Osteoblast (primary cell): ENCODE results near the gene REM2. TPM values are rescaled to one million over a fixed set of nuclear protein-coding genes. Genes with fewer than 3 reads are reported as not detected.
"Not testable (repeated sequence)": the region's sequence is repeated elsewhere in the genome, so short reads cannot be mapped to it uniquely, and the experiment has no call there.

Source experiments
- DNase-seq: peaks from one replicate; pipeline ENCODE4 v3.0.0; 2011; ENCODE audit warnings: low spot score, mixed read lengths; ENCODE audit not compliant: insufficient read length; ENCODE audit errors: missing footprints
- H2AFZ ChIP-seq: 2 replicates; pipeline ENCODE4 v1.6.0; 2011; ENCODE audit warnings: mild to moderate bottlenecking, low read length
- H3K27ac ChIP-seq: 2 replicates; pipeline ENCODE4 v1.5.1; 2011; ENCODE audit warnings: mild to moderate bottlenecking, low read depth, low read length, moderate library complexity
- H3K27me3 ChIP-seq: 2 replicates; pipeline ENCODE4 v1.6.0; 2012; ENCODE audit warnings: mild to moderate bottlenecking, control low read depth, inconsistent platforms, low read length, moderate library complexity; ENCODE audit not compliant: insufficient read depth
- H3K36me3 ChIP-seq: 2 replicates; pipeline ENCODE4 v1.5.1; 2011; ENCODE audit warnings: mild to moderate bottlenecking, low read length, control low read depth, moderate library complexity; ENCODE audit not compliant: insufficient read depth
- H3K4me1 ChIP-seq: 2 replicates; pipeline ENCODE4 v1.5.1; 2011; ENCODE audit warnings: mild to moderate bottlenecking, low read length, control low read depth, moderate library complexity; ENCODE audit not compliant: insufficient read depth
- H3K4me2 ChIP-seq: 2 replicates; pipeline ENCODE4 v1.6.0; 2011; ENCODE audit warnings: mild to moderate bottlenecking, low read length; ENCODE audit not compliant: insufficient read depth
- H3K4me3 ChIP-seq: fragments of 200-600 bp; sonication (generic); 3 replicates; pipeline ENCODE4 v1.5.1; 2012; ENCODE audit warnings: mild to moderate bottlenecking, low read length, inconsistent platforms; ENCODE audit not compliant: insufficient read depth
- H3K79me2 ChIP-seq: 2 replicates; pipeline ENCODE4 v1.6.0; 2012; ENCODE audit warnings: mild to moderate bottlenecking, low read length, control low read depth, inconsistent platforms; ENCODE audit not compliant: insufficient read depth
- H3K9me3 ChIP-seq: 2 replicates; pipeline ENCODE4 v1.5.1; 2011; ENCODE audit warnings: low read depth, low read length, control low read depth
- H4K20me1 ChIP-seq: 2 replicates; pipeline ENCODE4 v1.6.0; 2012; ENCODE audit warnings: mild to moderate bottlenecking, low read length, control low read depth; ENCODE audit not compliant: insufficient read depth
- total RNA-seq: library from RNA; depleted of rRNA; stranded (reverse); fragments of >200 nt; gene quantifications from 2 replicates; pipeline ENCODE4 v1.2.3, GENCODE V29; 2012
- TF ChIP-seq, protein P1 (sequence below): IDR thresholded peaks from 2 replicates; pipeline ENCODE4 v1.5.1; 2011; ENCODE audit warnings: mild to moderate bottlenecking, low read depth, low read length, moderate library complexity; ENCODE audit errors: extremely low read depth

Gene REM2
- total RNA-seq, 1 donor = 0.36 TPM

DNA sequence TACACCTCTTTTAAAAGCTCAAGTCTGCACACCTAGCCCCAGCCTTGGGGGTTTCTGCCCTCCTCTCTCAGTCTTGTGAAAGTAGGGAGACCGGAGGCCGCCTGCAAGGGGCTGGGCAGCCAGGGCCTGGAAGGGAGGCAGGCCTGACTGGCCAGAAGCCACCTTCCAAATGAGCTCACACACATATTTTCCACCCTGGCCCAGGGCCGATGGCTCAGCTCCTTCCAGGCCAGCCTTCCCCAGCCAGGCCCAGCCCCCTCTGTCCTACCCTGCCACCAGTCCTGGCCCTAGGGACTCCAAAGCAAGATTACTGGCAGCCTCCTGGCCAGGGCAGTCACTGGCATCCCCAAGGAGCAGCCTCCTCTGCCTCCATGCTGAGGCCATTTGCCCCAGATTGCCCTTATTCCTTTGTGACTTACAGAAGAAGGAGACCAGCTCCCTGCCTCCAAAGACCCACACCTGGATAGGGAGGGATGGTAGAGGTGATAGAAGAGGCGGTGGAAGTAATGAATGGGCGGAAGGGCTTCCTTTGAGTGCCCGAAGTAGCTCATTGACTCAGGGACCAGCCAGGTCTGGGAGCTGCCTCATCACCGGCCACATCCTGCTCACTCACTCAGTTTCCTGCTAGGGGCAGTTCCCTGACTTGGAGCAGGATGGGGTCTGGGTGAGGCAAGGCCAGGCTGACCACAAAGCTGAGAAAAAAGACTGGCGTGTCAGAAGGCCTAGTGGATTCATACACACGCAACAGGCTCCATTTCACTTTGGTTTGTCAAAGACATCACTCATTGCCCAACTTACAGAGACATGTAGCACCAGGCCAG, 31.9 kb upstream of the REM2 start:
- Histone ChIP-seq H3K4me1 (peaks cover 68% of the 10 kb centered on the region), H3K27me3 (no peaks in the 10 kb centered on the region), H3K9me3 (no peaks in the 10 kb centered on the region), H3K4me2 (peak overlapping the region; percentile 78), H3K36me3 (peaks cover 12% of the 10 kb centered on the region), H3K79me2 (peaks cover 12% of the 10 kb centered on the region), H3K4me3 (peak overlapping the region; percentile 53), H3K27ac (peak overlapping the region; percentile 100), H2AFZ (peak overlapping the region; percentile 6), H4K20me1 (no peaks in the 10 kb centered on the region)
- TF ChIP-seq, protein P1, sequence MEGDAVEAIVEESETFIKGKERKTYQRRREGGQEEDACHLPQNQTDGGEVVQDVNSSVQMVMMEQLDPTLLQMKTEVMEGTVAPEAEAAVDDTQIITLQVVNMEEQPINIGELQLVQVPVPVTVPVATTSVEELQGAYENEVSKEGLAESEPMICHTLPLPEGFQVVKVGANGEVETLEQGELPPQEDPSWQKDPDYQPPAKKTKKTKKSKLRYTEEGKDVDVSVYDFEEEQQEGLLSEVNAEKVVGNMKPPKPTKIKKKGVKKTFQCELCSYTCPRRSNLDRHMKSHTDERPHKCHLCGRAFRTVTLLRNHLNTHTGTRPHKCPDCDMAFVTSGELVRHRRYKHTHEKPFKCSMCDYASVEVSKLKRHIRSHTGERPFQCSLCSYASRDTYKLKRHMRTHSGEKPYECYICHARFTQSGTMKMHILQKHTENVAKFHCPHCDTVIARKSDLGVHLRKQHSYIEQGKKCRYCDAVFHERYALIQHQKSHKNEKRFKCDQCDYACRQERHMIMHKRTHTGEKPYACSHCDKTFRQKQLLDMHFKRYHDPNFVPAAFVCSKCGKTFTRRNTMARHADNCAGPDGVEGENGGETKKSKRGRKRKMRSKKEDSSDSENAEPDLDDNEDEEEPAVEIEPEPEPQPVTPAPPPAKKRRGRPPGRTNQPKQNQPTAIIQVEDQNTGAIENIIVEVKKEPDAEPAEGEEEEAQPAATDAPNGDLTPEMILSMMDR = no peak
- peak; percentile 94 for DNase-seq

DNA sequence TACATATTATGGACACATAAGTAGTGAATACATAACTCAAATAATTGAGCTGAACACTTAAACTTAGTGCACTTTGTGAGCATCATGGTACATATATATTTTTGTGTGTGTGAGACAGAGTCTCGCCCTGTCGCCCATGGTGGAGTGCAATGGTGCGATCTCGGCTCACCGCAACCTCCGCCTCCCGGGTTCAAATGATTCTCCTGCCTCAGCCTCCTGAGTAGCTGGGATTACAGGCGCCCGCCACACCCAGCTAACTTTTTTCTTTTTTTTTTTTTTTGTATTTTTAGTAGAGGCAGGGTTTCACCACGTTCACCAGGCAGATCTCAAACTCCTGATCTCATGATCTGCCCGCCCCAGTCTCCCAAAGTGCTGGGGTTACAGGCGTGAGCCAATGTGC, 30.8 kb upstream of the REM2 start:
- Histone ChIP-seq H3K4me1 (peaks cover 58% of the 10 kb centered on the region), H3K4me2 (peak overlapping the region; percentile 78), H3K27ac (peak overlapping the region; percentile 100)
- not testable (repeated sequence) for H2AFZ ChIP-seq, H4K20me1 ChIP-seq, H3K27me3 ChIP-seq, H3K79me2 ChIP-seq, DNase-seq, H3K36me3 ChIP-seq, H3K4me3 ChIP-seq, H3K9me3 ChIP-seq

DNA sequence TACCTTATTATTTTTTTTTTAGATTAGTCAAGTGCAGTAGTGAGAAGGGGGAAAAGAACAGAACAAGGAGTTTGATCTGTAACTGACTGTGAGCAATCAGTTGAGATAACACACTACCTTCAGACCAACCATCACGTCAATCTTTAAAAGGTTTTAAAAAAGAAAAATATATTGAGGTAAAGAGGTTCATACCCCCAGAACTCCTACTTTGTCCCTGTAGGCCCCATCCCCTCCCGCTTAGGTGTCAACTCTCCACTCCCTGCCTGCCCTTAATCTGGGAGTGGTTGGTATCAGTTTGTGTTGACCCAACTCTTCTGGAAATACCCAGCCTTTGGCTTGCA, 30.5 kb upstream of the REM2 start:
- peak overlapping the region; percentile 79 for H3K4me3 ChIP-seq
- H4K20me1 ChIP-seq = no peaks in the 10 kb centered on the region
- peak overlapping the region; percentile 100 for H3K27ac ChIP-seq
- no peaks in the 10 kb centered on the region for H3K9me3 ChIP-seq
- H2AFZ ChIP-seq = peak overlapping the region; percentile 91
- peaks cover 3% of the 10 kb centered on the region for H3K79me2 ChIP-seq
- TF ChIP-seq, protein P1 = no peak
- no peak for DNase-seq
- peaks cover 57% of the 10 kb centered on the region for H3K4me1 ChIP-seq
- peaks cover 4% of the 10 kb centered on the region for H3K36me3 ChIP-seq
- H3K27me3 ChIP-seq = no peaks in the 10 kb centered on the region
- H3K4me2 ChIP-seq = peak overlapping the region; percentile 98

DNA sequence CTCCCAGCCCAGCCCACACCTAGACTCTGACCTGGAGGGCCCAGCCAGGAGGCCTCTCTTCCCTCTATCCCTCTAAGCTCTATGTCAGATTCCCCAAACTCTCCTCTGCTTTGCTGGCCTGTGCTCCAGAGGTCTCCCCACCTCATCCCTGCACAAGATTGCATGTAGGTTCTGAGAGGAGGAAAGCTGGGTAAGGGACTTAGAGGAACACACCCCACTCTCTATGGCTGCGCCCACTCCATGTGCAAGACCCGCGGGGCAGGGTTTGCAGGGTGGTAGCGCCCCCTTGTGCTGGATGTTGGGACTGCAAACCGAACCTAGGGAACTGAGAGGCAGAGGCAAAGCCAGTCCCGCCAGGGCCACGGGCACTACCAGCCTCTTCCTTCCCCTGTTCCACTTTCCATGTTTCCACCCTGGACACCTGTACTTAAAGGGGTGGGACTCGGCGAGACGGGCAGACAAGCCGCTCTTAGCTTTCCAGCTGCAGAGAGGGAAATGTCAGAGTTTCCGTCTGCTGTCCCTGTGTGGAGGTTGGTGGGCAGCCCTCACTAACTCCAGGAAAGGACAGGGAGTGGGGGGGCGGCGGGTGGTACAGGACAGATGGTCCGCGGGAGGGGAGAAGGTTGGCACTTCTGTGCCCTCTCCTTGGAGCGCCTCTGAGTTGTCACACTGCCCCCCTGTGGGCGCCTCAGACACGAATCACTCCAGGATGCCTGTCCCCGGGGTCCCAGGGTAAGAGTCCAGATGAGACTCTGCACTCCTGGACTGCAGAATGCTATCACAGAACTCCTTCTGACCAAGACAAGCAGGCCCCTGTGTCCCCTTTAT, 29.9 kb upstream of the REM2 start:
- peak overlapping the region; percentile 100 for H3K27ac ChIP-seq
- H3K4me1 ChIP-seq = peaks cover 52% of the 10 kb centered on the region
- H3K36me3 ChIP-seq = peaks cover 4% of the 10 kb centered on the region
- peak overlapping the region; percentile 91 for H2AFZ ChIP-seq
- peak overlapping the region; percentile 98 for H3K4me2 ChIP-seq
- TF ChIP-seq, protein P1 = peak; percentile 82
- no peaks in the 10 kb centered on the region for H3K27me3 ChIP-seq
- no peaks in the 10 kb centered on the region for H3K9me3 ChIP-seq
- DNase-seq = peak; percentile 80
- H3K79me2 ChIP-seq = peaks cover 3% of the 10 kb centered on the region
- no peaks in the 10 kb centered on the region for H4K20me1 ChIP-seq
- peak overlapping the region; percentile 79 for H3K4me3 ChIP-seq

DNA sequence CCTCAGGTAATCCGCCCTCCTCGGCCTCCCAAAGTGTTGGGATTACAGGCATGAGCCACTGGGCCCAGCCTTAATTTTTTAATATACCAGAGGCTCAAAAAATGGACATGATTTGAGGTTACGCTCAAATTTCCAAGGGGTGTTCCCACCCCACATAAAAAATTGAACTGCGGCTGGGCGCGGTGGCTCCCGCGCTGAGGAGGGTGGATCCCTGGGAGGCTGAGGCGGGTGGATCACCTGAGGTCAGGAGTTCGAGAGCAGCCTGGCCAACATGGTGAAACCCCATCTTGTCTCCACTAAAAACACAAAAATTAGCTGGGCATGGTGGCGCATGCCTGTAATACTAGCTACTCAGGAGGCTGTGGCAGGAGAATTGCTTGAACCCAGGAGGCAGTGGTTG, 28.7 kb upstream of the REM2 start:
- not testable (repeated sequence) for H3K4me2 ChIP-seq, H2AFZ ChIP-seq, H4K20me1 ChIP-seq, H3K36me3 ChIP-seq, H3K4me3 ChIP-seq, H3K9me3 ChIP-seq, H3K27ac ChIP-seq, H3K79me2 ChIP-seq, DNase-seq, H3K27me3 ChIP-seq
- peaks cover 40% of the 10 kb centered on the region for H3K4me1 ChIP-seq
